GM12892 (cell line): ENCODE results near the gene TOX3.

Experiments used
- POLR2A ChIP-seq: IDR thresholded peaks from 2 replicates; pipeline ENCODE4 v1.6.1; 2011; ENCODE audit warnings: low read depth, low read length, control low read depth
- POLR2AphosphoS5 ChIP-seq: IDR thresholded peaks from 2 replicates; pipeline ENCODE4 v1.6.1; 2011; ENCODE audit warnings: low read depth, low read length, control low read depth
- TAF1 ChIP-seq: IDR thresholded peaks from 2 replicates; pipeline ENCODE4 v1.6.1; 2011; ENCODE audit warnings: low read depth, mild to moderate bottlenecking, control low read depth, low read length, borderline replicate concordance

DNA sequence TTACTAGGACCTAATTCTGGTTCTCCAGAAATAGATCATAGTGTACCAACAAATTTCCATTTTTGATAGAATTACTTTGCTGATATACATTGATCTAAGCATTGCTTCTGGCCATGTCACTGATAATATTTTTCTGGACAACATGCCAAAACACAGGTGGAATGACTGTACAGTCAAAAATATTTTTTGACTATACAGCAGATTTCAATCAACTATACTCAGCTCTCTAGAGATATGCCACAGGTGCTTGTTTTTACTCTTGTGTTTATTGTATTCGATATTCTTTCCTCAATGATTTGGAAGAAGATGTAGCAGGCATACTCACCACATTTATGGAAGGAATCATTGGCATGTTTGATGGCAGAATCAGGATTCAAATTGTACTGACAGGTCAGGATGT, 21.6 kb upstream of the TOX3 start:
- TF ChIP-seq POLR2A: no peak
- no peak for TF ChIP-seq POLR2AphosphoS5
- no peak for TF ChIP-seq TAF1
